Measurements from ENCODE around the gene SHISA3. TPM values are rescaled to one million over a fixed set of nuclear protein-coding genes. Genes with fewer than 3 reads are reported as not detected.

SHISA3 gene
- total RNA-seq, 1 experiment from 2014 or later = 4.3 TPM

DNA sequence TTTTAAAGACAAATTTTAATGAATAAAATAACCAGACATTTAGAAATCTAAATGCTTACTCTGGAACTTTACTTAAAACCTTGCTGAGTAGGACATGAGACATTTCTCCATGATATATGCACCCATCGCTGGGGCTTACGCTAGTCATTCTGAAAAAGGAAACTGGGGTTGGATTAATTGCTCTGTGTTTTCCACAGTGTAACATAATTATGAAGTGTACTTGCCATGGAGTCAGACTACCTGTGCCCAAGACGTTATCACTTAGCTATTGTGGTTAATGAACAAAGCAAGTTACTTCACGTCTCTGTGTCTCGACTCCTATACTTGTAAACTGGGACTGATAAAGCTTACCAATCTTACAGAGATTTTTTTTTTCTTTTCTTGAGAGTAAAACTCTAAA, 47.8 kb downstream of the SHISA3 start:
- DNase-seq (ENCODE audit: low read depth) = no peak

DNA sequence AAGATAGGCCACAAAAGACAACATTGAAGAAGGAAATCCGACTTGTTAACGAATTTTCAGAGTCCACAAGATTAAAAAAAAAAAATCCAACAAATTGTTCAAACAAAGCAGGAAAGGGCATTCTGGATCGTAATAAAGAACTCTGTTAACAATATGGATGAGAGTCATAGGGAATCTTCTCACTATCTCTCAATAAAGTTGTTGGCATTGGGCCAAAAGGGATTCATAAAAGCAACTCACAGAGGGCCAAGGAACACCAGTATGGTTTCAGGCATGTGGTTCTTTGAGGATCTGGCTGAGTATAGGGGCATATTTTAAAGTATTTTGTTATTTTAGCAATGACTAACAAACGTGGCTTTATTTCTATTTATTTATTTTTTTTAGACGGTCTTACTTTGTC, 49.5 kb downstream of the SHISA3 start:
- DNase-seq (ENCODE audit: low read depth) = no peak

Other genes with a start within 250 kb of the SHISA3 start
- 3.9 and 5.5 TPM in 2 replicates for gene BEND4, start 244.8 kb upstream of the SHISA3 start, total RNA-seq (2014; rRNA removed; shearing (Covaris generic))